Embryonic facial prominence (tissue), 1 donor: Measurements from ENCODE around the gene COX20.

Experiments used
- DNase-seq: peaks from one replicate; pipeline ENCODE4 v3.0.0-alpha.2; 2016; ENCODE audit errors: extremely low spot score

Gene COX20

DNA sequence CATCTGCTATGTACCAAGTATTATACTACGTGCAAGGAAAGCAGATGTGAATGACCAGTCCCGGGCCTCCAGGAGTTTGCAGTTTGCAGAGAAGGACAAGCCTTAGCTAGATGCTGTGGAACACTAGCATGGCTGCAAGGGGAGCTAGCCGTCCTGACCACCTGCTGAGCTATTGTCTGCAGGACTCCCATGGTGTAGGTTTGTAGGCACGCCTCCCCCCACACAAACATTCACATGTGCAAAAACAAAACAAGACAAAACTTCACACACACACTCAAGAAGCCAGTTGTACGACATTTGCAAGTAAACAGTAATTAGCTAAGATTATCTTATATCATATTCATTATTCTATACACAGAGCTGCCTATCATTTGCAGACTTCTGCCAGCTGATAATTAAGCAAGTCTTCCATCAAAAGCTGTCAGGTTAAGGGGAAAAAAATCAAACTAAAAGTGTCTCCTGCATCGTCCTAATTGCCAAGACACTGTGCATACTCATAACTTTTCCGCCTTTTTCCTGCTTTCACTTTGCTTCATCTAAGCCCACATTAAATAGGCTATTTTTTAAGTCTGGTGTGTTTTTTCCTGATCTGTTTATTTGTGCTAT lies 39.6 kb downstream of the COX20 start:
- no peak for DNase-seq

- DNase-seq: no peak
Observed at GRCh38 chr1:244876228-244876910, 40.9 kb downstream of the COX20 start.

DNA sequence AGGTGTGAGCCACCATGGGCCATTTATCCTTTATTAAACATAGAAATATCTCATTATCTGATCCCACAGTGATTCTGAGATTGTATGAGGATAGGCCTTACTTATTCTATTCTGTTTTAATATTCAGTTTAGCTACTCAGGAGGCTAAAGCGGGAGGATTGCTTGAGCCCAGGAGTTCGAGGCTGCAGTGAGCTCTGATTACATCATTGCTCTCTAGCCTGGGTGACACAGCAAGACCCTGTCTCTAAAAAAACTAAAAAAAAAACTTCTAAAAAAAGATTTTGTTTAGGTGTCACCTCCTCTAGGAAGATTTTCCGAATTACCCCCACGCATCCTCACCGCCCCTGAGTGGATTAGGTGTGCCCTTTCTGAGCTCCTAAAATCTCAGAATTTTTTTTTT lies 43.2 kb downstream of the COX20 start:
- DNase-seq: no peak

DNA sequence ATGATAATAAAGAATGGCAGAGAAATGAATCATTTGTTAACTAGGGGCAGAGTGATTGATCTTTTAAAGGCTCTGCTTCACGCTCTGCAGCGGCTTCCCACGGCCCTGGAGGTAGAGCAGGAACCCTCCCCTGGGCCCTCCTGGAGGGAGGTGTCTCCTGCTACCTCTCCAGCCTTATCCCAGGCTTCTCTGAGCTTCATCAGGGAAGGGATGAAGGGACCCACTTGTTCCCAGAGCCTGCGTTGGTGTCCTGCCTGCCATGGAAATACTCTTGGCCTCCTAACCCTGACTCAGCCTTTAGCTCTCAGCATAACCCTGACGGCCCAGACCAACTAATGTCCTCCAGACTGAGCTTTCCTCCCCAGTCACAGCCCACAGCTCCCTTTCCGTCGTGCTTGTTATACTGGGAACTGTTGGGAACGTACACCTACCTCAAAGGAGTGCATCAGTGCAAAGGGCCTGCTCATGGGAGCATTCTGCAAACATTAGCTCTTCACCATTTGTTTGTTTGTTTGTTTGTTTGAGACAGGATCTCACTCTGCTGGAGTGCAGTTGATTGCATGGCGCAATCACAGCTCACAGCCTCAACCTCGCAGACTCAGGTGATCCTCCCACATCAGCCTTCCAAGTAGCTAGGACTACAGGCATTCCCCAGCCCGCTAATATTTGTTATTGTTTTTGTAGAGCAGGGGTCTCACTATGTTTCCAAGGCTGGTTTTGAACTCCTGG lies 46.3 kb downstream of the COX20 start:
- no peak for DNase-seq

- DNase-seq: no peak
Observed at GRCh38 chr1:244887281-244887680, 51.8 kb downstream of the COX20 start.

DNA sequence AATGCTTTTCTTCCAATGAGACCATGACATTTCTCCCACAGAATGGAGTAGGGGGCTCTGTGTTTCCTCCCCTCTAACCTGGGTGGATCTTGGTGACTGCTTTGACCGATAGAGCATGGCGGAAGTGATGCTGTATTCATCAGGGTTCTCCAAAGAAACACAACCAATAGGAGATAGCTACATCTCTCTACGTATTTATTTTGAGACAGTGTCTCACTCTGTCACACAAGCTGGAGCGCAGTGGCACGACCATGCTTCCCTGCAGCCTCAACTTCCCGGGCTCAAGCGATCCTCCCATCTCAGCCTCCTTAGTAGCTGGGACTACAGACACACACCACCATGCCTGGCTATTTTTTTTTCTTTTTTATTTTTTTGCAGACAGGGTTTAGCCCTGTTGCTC lies 58.4 kb downstream of the COX20 start:
- DNase-seq: no peak
